WERI-Rb-1 (cell line): ENCODE results near the gene ARMH1.

Experiments used
- DNase-seq: peaks from one replicate; pipeline ENCODE4 v3.0.0-alpha.2; 2020
- H3K27ac ChIP-seq: fragments of 250-450 bp; sonication (Bioruptor Pico); 2 replicates; pipeline ENCODE4 v1.5.1; 2020; ENCODE audit warnings: mild to moderate bottlenecking, moderate library complexity
- H3K27me3 ChIP-seq: fragments of 250-450 bp; sonication (Bioruptor Pico); 2 replicates; pipeline ENCODE4 v1.5.1; 2021; ENCODE audit warnings: mild to moderate bottlenecking, low read depth, moderate library complexity; ENCODE audit not compliant: insufficient read depth, severe bottlenecking
- H3K36me3 ChIP-seq: fragments of 250-450 bp; sonication (Bioruptor Pico); 2 replicates; pipeline ENCODE4 v1.5.1; 2020; ENCODE audit warnings: mild to moderate bottlenecking, moderate library complexity
- H3K4me3 ChIP-seq: 2 replicates; pipeline ENCODE4 v1.5.1; 2011; ENCODE audit warnings: low read depth, mild to moderate bottlenecking, control low read depth, low read length
- H3K9me3 ChIP-seq: fragments of 250-450 bp; sonication (Bioruptor Pico); 2 replicates; pipeline ENCODE4 v1.5.1; 2021; ENCODE audit warnings: mild to moderate bottlenecking, moderate library complexity; ENCODE audit not compliant: severe bottlenecking
- TF ChIP-seq, protein P1 (sequence below): IDR thresholded peaks from 2 replicates; pipeline ENCODE4 v1.5.1; 2011; ENCODE audit warnings: low read depth, mild to moderate bottlenecking, control low read depth, inconsistent platforms, low read length

Gene ARMH1

GRCh38 chr1:44674113-44675000 lies at the start of gene ARMH1, which contains the start of gene TMEM53:
Gene ARMH1, plus strand, starts transcription at chr1:44674714. Its CDS starts 14,984 bp downstream, at chr1:44689698.
Gene TMEM53, minus strand, starts transcription at chr1:44674481. Its CDS starts 90 bp downstream, at chr1:44674391.
- DNase-seq: peak; percentile 99
- Histone ChIP-seq H3K4me3 (peak within 1 kb of the TSS; percentile 57), H3K27ac (peak within 1 kb of the TSS; percentile 91), H3K27me3 (no peaks in the 10 kb centered on the region), H3K36me3 (no peaks in the 10 kb centered on the region), H3K9me3 (no peaks in the 10 kb centered on the region)
- TF ChIP-seq, protein P1, sequence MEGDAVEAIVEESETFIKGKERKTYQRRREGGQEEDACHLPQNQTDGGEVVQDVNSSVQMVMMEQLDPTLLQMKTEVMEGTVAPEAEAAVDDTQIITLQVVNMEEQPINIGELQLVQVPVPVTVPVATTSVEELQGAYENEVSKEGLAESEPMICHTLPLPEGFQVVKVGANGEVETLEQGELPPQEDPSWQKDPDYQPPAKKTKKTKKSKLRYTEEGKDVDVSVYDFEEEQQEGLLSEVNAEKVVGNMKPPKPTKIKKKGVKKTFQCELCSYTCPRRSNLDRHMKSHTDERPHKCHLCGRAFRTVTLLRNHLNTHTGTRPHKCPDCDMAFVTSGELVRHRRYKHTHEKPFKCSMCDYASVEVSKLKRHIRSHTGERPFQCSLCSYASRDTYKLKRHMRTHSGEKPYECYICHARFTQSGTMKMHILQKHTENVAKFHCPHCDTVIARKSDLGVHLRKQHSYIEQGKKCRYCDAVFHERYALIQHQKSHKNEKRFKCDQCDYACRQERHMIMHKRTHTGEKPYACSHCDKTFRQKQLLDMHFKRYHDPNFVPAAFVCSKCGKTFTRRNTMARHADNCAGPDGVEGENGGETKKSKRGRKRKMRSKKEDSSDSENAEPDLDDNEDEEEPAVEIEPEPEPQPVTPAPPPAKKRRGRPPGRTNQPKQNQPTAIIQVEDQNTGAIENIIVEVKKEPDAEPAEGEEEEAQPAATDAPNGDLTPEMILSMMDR: no peak

DNA sequence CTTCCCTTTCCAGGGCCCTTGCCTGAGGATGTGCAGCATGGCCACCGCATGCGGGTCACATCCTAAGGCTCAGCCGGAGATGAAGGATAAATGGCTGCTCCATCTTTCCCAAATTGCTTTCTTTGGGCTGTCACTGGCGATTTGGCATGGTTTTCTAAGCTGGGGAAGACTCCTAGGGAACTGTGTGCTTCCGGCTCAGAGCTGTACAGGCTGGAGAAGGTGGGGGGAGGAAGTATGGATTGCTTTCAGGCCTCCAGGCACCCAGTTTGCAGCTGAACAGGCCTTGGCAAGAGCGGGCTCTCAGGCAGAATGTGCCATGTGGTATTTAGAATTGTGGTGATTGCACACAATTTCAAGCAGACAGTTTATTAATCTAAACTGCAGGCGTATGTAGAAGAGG lies 49.2 kb upstream of the ARMH1 start:
- no peak overlapping the region for H3K27ac ChIP-seq
- no peak for DNase-seq
- H3K36me3 ChIP-seq: no peaks in the 10 kb centered on the region
- TF ChIP-seq, protein P1: no peak
- H3K9me3 ChIP-seq: no peaks in the 10 kb centered on the region
- no peaks in the 10 kb centered on the region for H3K27me3 ChIP-seq
- no peak overlapping the region for H3K4me3 ChIP-seq

- H3K36me3 ChIP-seq: peaks cover 18% of the 10 kb centered on the region
- TF ChIP-seq, protein P1: no peak
- no peak overlapping the region for H3K4me3 ChIP-seq
- no peak for DNase-seq
- H3K27me3 ChIP-seq: no peaks in the 10 kb centered on the region
- H3K9me3 ChIP-seq: no peaks in the 10 kb centered on the region
- H3K27ac ChIP-seq: no peak overlapping the region
Observed at GRCh38 chr1:44628962-44629756, 45.4 kb upstream of the ARMH1 start.

DNA sequence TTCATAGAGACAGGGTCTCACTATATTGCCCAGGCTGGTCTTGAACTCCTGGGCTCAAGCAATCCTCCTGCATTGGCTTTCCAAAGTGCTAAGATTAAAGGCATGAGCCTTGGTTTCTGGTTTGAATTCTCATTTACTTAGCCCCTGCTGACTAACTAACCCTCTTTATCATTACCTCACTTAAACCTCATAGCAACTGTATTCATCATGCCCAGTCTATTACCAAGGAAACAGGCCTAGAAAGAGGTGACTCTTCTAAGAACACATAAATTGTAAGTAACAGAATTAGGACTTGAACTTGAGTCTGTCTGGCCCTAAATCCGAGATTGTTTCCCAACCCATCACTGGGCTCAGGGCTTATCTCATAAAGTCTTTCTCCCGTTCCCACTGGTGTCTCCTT lies 44.4 kb upstream of the ARMH1 start:
- no peaks in the 10 kb centered on the region for H3K27me3 ChIP-seq
- no peak overlapping the region for H3K27ac ChIP-seq
- DNase-seq: no peak
- H3K4me3 ChIP-seq: no peak overlapping the region
- TF ChIP-seq, protein P1: no peak
- H3K36me3 ChIP-seq: peaks cover 28% of the 10 kb centered on the region
- H3K9me3 ChIP-seq: no peaks in the 10 kb centered on the region

- no peaks in the 10 kb centered on the region for H3K27me3 ChIP-seq
- peaks cover 40% of the 10 kb centered on the region for H3K36me3 ChIP-seq
- H3K9me3 ChIP-seq: no peaks in the 10 kb centered on the region
- peak overlapping the region; percentile 98 for H3K27ac ChIP-seq
- peak overlapping the region; percentile 75 for H3K4me3 ChIP-seq
- TF ChIP-seq, protein P1: no peak
- no peak for DNase-seq
Observed at GRCh38 chr1:44631333-44631646, 43.2 kb upstream of the ARMH1 start.
